ENCODE results near the gene SOX18. TPM values are rescaled to one million over a fixed set of nuclear protein-coding genes. Genes with fewer than 3 reads are reported as not detected.

The SOX18 gene
- total and polyA plus RNA-seq, 2 of the 13 experiments (the other 11 are each of a cell fraction or from before 2014, with no cell fraction given) = 1.6 to 1.9 TPM

DNA sequence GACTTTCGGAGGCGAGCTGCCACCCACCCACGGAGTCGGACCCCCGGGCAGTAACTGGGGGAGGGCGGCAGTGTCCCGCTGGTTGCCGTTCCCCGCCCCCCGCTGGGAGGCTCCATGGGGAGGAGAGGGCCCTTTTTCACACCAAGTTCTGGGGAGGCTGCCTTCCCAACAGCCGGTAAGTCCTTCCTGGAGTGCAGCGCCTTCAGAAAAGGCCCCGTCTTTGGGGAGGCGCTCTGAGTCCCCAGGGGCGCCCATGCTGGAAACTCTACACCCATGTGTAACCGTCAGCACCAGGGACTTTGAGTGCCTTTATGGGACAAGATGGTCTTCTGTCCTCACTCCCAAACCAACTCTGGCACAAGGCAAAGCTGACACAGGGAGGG, 430 bp upstream of the SOX18 start (continued):
- TF ChIP-seq, protein P1, sequence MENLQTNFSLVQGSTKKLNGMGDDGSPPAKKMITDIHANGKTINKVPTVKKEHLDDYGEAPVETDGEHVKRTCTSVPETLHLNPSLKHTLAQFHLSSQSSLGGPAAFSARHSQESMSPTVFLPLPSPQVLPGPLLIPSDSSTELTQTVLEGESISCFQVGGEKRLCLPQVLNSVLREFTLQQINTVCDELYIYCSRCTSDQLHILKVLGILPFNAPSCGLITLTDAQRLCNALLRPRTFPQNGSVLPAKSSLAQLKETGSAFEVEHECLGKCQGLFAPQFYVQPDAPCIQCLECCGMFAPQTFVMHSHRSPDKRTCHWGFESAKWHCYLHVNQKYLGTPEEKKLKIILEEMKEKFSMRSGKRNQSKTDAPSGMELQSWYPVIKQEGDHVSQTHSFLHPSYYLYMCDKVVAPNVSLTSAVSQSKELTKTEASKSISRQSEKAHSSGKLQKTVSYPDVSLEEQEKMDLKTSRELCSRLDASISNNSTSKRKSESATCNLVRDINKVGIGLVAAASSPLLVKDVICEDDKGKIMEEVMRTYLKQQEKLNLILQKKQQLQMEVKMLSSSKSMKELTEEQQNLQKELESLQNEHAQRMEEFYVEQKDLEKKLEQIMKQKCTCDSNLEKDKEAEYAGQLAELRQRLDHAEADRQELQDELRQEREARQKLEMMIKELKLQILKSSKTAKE (CRISPR knock-in tag; IDR thresholded peaks at IDR 0.05; ENCODE audit: borderline replicate concordance) = no peak
- TF ChIP-seq ZNF720 (CRISPR knock-in tag; IDR thresholded peaks at IDR 0.05) = no peak
- no peak for TF ChIP-seq EP300 (IDR thresholded peaks at IDR 0.05; ENCODE audit: low read depth in 2 of 2, low read length in 2 of 2)
- no peak for TF ChIP-seq EP300 (CRISPR knock-in tag; IDR thresholded peaks at IDR 0.05; ENCODE audit: borderline replicate concordance)
- no peak for TF ChIP-seq THRA (CRISPR knock-in tag; IDR thresholded peaks at IDR 0.05; ENCODE audit: borderline replicate concordance)
- TF ChIP-seq ARNT2 (CRISPR knock-in tag; IDR thresholded peaks at IDR 0.05; ENCODE audit: low read depth) = peak; percentile 72; the same call in 1 of the 2 replicates
- no peak for TF ChIP-seq HMG20A (CRISPR knock-in tag; IDR thresholded peaks at IDR 0.05; ENCODE audit: borderline replicate concordance)
- TF ChIP-seq ZNF274 (CRISPR knock-in tag; IDR thresholded peaks at IDR 0.05) = no peak
- TF ChIP-seq RELA (CRISPR knock-in tag; IDR thresholded peaks at IDR 0.05) = no peak
- TF ChIP-seq, protein P2, sequence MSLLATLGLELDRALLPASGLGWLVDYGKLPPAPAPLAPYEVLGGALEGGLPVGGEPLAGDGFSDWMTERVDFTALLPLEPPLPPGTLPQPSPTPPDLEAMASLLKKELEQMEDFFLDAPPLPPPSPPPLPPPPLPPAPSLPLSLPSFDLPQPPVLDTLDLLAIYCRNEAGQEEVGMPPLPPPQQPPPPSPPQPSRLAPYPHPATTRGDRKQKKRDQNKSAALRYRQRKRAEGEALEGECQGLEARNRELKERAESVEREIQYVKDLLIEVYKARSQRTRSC (CRISPR knock-in tag; IDR thresholded peaks at IDR 0.05; ENCODE audit: low read depth) = peak; percentile 59; the same call in 1 of the 2 replicates
- no peak; the same call in 1 of the 2 replicates for TF ChIP-seq ZNF468 (CRISPR knock-in tag; IDR thresholded peaks at IDR 0.05)
- 0 out of 2 replicates have a peak, but pooled peaks have one; percentile 11 for TF ChIP-seq ZNF362 (CRISPR knock-in tag; IDR thresholded peaks at IDR 0.05; ENCODE audit: borderline replicate concordance)
- no peak for TF ChIP-seq SRSF9 (IDR thresholded peaks at IDR 0.05; ENCODE audit: borderline replicate concordance, insufficient read depth, low read depth, low read length, poor library complexity, severe bottlenecking)
- peak; percentile 21; the same call in 1 of the 2 replicates for TF ChIP-seq KLF6 (CRISPR knock-in tag; IDR thresholded peaks at IDR 0.05)
- TF ChIP-seq ZFY (CRISPR knock-in tag; IDR thresholded peaks at IDR 0.05) = no peak; the same call in 1 of the 2 replicates
- no peak for TF ChIP-seq PAF1 (CRISPR knock-in tag; IDR thresholded peaks at IDR 0.05)
- TF ChIP-seq NR3C1 (CRISPR knock-in tag; IDR thresholded peaks at IDR 0.05) = no peak
- TF ChIP-seq ZNF83 (CRISPR knock-in tag; IDR thresholded peaks at IDR 0.05; ENCODE audit: borderline replicate concordance) = no peak; the same call in 1 of the 2 replicates
- TF ChIP-seq, protein P3, sequence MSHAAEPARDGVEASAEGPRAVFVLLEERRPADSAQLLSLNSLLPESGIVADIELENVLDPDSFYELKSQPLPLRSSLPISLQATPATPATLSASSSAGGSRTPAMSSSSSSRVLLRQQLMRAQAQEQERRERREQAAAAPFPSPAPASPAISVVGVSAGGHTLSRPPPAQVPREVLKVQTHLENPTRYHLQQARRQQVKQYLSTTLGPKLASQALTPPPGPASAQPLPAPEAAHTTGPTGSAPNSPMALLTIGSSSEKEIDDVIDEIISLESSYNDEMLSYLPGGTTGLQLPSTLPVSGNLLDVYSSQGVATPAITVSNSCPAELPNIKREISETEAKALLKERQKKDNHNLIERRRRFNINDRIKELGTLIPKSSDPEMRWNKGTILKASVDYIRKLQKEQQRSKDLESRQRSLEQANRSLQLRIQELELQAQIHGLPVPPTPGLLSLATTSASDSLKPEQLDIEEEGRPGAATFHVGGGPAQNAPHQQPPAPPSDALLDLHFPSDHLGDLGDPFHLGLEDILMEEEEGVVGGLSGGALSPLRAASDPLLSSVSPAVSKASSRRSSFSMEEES (CRISPR knock-in tag; IDR thresholded peaks at IDR 0.05) = no peak
- TF ChIP-seq ZNF136 (CRISPR knock-in tag; IDR thresholded peaks at IDR 0.05; ENCODE audit: low read depth) = no peak
- TF ChIP-seq SMAD1 (CRISPR knock-in tag; IDR thresholded peaks at IDR 0.05; ENCODE audit: borderline replicate concordance, low read depth) = no peak
- no peak; the same call in 1 of the 2 replicates for TF ChIP-seq MTA1 (CRISPR knock-in tag; IDR thresholded peaks at IDR 0.05; ENCODE audit: borderline replicate concordance)
- TF ChIP-seq EED (CRISPR knock-in tag; IDR thresholded peaks at IDR 0.05) = no peak
- TF ChIP-seq RCOR2 (CRISPR knock-in tag; IDR thresholded peaks at IDR 0.05) = no peak
- no peak for TF ChIP-seq SMARCC2 (IDR thresholded peaks at IDR 0.05)

All from HepG2 (cell line).